ENCODE measurements around the gene C1orf232. TPM values are rescaled to one million over a fixed set of nuclear protein-coding genes. Genes with fewer than 3 reads are reported as not detected.

C1orf232 gene
- total RNA-seq, 1 donor from 2014 or later: not detected

DNA sequence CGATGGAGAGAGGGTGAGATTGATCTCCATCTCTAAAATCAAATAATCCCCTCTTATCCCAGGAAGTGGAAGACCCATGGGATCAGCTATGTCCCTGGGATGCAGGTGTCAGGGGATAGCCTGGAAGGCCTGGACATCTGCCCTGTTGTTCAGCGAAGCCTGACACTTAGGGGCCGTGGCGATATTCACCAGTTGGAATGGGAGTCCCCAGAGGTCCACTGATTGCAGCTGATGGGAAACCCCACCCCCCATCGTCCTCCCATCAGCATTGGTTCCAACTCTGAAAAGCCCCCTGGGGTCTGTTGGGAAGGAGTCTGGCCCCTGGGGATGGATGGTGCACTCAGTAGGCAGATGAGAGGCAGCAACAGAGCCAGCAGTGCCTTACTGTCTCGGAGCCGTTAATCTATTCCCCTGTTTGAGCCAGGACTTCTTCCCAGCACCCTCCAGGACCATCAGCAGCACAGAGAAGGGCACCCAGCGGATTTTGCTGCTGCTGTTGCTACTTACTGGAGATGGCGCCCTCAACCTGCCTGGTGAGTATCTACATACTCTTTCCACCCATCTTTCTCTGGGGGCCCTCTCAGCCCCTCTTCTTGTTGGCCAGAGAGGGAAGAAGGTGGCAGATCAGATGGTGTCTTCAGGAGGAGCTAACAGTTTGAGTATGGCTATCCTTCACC is 35.0 kb upstream of the C1orf232 start:
- TF ChIP-seq, protein P1, sequence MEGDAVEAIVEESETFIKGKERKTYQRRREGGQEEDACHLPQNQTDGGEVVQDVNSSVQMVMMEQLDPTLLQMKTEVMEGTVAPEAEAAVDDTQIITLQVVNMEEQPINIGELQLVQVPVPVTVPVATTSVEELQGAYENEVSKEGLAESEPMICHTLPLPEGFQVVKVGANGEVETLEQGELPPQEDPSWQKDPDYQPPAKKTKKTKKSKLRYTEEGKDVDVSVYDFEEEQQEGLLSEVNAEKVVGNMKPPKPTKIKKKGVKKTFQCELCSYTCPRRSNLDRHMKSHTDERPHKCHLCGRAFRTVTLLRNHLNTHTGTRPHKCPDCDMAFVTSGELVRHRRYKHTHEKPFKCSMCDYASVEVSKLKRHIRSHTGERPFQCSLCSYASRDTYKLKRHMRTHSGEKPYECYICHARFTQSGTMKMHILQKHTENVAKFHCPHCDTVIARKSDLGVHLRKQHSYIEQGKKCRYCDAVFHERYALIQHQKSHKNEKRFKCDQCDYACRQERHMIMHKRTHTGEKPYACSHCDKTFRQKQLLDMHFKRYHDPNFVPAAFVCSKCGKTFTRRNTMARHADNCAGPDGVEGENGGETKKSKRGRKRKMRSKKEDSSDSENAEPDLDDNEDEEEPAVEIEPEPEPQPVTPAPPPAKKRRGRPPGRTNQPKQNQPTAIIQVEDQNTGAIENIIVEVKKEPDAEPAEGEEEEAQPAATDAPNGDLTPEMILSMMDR (IDR thresholded peaks at IDR 0.05): no peak
- no peak overlapping the region for H3K27ac Mint-ChIP-seq (ENCODE audit: unreplicated experiment)
- H3K27me3 Mint-ChIP-seq (ENCODE audit: low read depth): peaks cover 15% of the 10 kb centered on the region
- H3K4me1 Mint-ChIP-seq (ENCODE audit: low read depth): no peaks in the 10 kb centered on the region
- DNase-seq (ENCODE audit: low spot score): no peak
- H3K4me3 Mint-ChIP-seq (ENCODE audit: unreplicated experiment): no peak overlapping the region
- H3K36me3 Mint-ChIP-seq (ENCODE audit: low read depth): no peaks in the 10 kb centered on the region
- H3K9me3 Mint-ChIP-seq (ENCODE audit: low read depth): no peaks in the 10 kb centered on the region

GRCh38 chr1:26200413-26200812 is 31.6 kb upstream of the C1orf232 start:
- no peak for DNase-seq (ENCODE audit: low spot score)
- Mint-ChIP-seq H3K4me1 (ENCODE audit: low read depth) (no peaks in the 10 kb centered on the region), H3K27ac (ENCODE audit: unreplicated experiment) (no peak overlapping the region)

GRCh38 chr1:26197813-26198212 is 29.1 kb upstream of the C1orf232 start:
- Mint-ChIP-seq H3K36me3 (ENCODE audit: low read depth) (no peaks in the 10 kb centered on the region), H3K27ac (ENCODE audit: unreplicated experiment) (no peak overlapping the region), H3K4me1 (ENCODE audit: low read depth) (no peaks in the 10 kb centered on the region), H3K27me3 (ENCODE audit: low read depth) (peaks cover 25% of the 10 kb centered on the region), H3K9me3 (ENCODE audit: low read depth) (no peaks in the 10 kb centered on the region), H3K4me3 (ENCODE audit: unreplicated experiment) (no peak overlapping the region)
- DNase-seq (ENCODE audit: low spot score): no peak
- TF ChIP-seq, protein P1 (IDR thresholded peaks at IDR 0.05): no peak

More at GRCh38 chr1:26200413-26200812, 31.6 kb upstream of the C1orf232 start:
- Mint-ChIP-seq H3K36me3 (ENCODE audit: low read depth) (no peaks in the 10 kb centered on the region), H3K4me3 (ENCODE audit: unreplicated experiment) (no peak overlapping the region), H3K27me3 (ENCODE audit: low read depth) (peaks cover 24% of the 10 kb centered on the region), H3K9me3 (ENCODE audit: low read depth) (no peaks in the 10 kb centered on the region)
- TF ChIP-seq, protein P1 (IDR thresholded peaks at IDR 0.05): no peak

GRCh38 chr1:26197301-26197700 is 28.5 kb upstream of the C1orf232 start:
- no peaks in the 10 kb centered on the region for H3K4me1 Mint-ChIP-seq (ENCODE audit: low read depth)
- no peaks in the 10 kb centered on the region for H3K9me3 Mint-ChIP-seq (ENCODE audit: low read depth)
- no peak overlapping the region for H3K27ac Mint-ChIP-seq (ENCODE audit: unreplicated experiment)
- H3K27me3 Mint-ChIP-seq (ENCODE audit: low read depth): peaks cover 22% of the 10 kb centered on the region
- H3K4me3 Mint-ChIP-seq (ENCODE audit: unreplicated experiment): no peak overlapping the region
- H3K36me3 Mint-ChIP-seq (ENCODE audit: low read depth): no peaks in the 10 kb centered on the region
- DNase-seq (ENCODE audit: low spot score): no peak
- TF ChIP-seq, protein P1 (IDR thresholded peaks at IDR 0.05): no peak

DNA sequence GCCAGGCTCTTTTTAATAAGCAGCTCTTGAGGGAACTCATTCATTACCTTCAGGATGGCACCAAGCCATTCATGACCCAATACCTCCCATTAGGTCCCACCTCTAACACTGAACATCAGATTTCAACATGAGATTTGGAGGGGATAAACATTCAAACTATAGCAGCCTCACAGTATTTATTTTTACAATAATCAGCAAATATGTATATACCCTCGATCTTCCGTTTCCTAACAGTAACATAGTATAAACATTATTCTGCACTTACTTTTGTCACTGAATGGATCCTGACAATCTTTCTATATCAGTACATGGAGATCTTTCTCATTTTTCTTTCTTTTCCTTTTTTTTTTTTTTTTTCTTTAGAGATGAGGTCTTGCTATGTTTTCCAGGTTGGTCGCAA is 27.0 kb upstream of the C1orf232 start:
- H3K4me3 Mint-ChIP-seq (ENCODE audit: unreplicated experiment): no peak overlapping the region
- TF ChIP-seq, protein P1 (IDR thresholded peaks at IDR 0.05): no peak
- peaks cover 22% of the 10 kb centered on the region for H3K27me3 Mint-ChIP-seq (ENCODE audit: low read depth)
- H3K27ac Mint-ChIP-seq (ENCODE audit: unreplicated experiment): no peak overlapping the region
- no peaks in the 10 kb centered on the region for H3K36me3 Mint-ChIP-seq (ENCODE audit: low read depth)
- no peaks in the 10 kb centered on the region for H3K4me1 Mint-ChIP-seq (ENCODE audit: low read depth)
- DNase-seq (ENCODE audit: low spot score): no peak
- no peaks in the 10 kb centered on the region for H3K9me3 Mint-ChIP-seq (ENCODE audit: low read depth)

Measured in chondrocyte (in vitro differentiated cells).